Fibroblast of skin of right quadriceps (primary cell): ENCODE results near the gene SSTR1.
A peak's percentile ranks its signal among the peaks of the same experiment; 100 is the strongest.

ENCODE experiments used
- DNase-seq: peaks from one replicate; pipeline ENCODE4 v3.0.0-alpha.2; 2013

The SSTR1 gene

GRCh38 chr14:38203929-38204718 lies 3.6 kb upstream of the SSTR1 start:
- no peak for DNase-seq

GRCh38 chr14:38204719-38205115 lies 3.0 kb upstream of the SSTR1 start:
- no peak for DNase-seq

- no peak for DNase-seq
Observed at GRCh38 chr14:38205119-38205813, 2.4 kb upstream of the SSTR1 start.

- DNase-seq, result no peak
Observed at GRCh38 chr14:38205949-38206665, 1.6 kb upstream of the SSTR1 start.

GRCh38 chr14:38206689-38207376 lies 871 bp upstream of the SSTR1 start:
- DNase-seq, result no peak

- DNase-seq, result no peak
Observed at GRCh38 chr14:38207377-38207735, 348 bp upstream of the SSTR1 start.

GRCh38 chr14:38208618-38209562 lies 1.2 kb downstream of the SSTR1 start:
- peak; percentile 76 for DNase-seq

- peak; percentile 71 for DNase-seq
Observed at GRCh38 chr14:38209572-38210557, 2.2 kb downstream of the SSTR1 start.

- DNase-seq, result peak; percentile 55
Observed at GRCh38 chr14:38210587-38211216, 3.0 kb downstream of the SSTR1 start.

GRCh38 chr14:38211255-38211735 lies 3.6 kb downstream of the SSTR1 start:
- DNase-seq, result peak; percentile 18

GRCh38 chr14:38212111-38212510 lies 4.4 kb downstream of the SSTR1 start:
- no peak for DNase-seq

- DNase-seq, result peak; percentile 65
Observed at GRCh38 chr14:38213001-38213400, 5.3 kb downstream of the SSTR1 start.

GRCh38 chr14:38217553-38217952 lies 9.8 kb downstream of the SSTR1 start:
- DNase-seq, result no peak

- DNase-seq, result no peak
Observed at GRCh38 chr14:38221077-38221476, 13.4 kb downstream of the SSTR1 start.

GRCh38 chr14:38224338-38224737 lies 16.6 kb downstream of the SSTR1 start:
- no peak for DNase-seq

GRCh38 chr14:38225946-38226345 lies 18.2 kb downstream of the SSTR1 start:
- no peak for DNase-seq

- DNase-seq, result no peak
Observed at GRCh38 chr14:38226366-38226765, 18.7 kb downstream of the SSTR1 start.

- no peak for DNase-seq
Observed at GRCh38 chr14:38233218-38233617, 25.5 kb downstream of the SSTR1 start.

GRCh38 chr14:38238332-38238731 lies 30.6 kb downstream of the SSTR1 start:
- peak; percentile 56 for DNase-seq

- peak; percentile 57 for DNase-seq
Observed at GRCh38 chr14:38238878-38239277, 31.2 kb downstream of the SSTR1 start.
